Measurements from ENCODE around the gene BDH1. TPM values are rescaled to one million over a fixed set of nuclear protein-coding genes. Genes with fewer than 3 reads are reported as not detected.

The BDH1 gene
- total RNA-seq, 1 experiment from 2014 or later = 7.9 TPM

DNA sequence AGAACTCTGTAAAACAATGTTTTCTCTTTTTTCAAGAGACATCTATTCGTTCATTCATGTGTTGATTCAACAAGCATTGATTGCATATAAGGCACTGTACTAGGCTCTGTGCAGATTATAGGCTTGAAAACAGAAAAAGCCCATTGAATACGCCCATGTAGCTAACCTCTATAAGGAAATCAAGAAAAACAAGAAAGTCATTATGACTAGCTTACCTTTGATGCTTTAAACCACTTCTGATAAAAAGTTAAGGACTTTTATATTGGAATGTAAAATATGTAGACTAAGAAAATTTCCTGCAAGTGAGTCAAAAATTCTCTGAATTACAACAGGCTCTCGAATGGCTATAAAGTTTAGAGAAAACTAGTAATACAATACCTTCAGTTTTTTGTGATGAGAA, 92.5 kb downstream of the BDH1 start:
- peak overlapping the region; percentile 50 for H3K27ac ChIP-seq
- no peak overlapping the region for H3K4me3 ChIP-seq
- no peaks in the 10 kb centered on the region for H3K9me3 ChIP-seq (replicated peaks)
- DNase-seq (ENCODE audit: low read depth in 1 of 2, low spot score in 2 of 2) = peak in 1 of 2 experiments; percentile 35
- no peaks in the 10 kb centered on the region for H3K36me3 ChIP-seq
- no peaks in the 10 kb centered on the region for H3K27me3 ChIP-seq (replicated peaks)
- H3K4me1 ChIP-seq (replicated peaks) = peaks cover 45% of the 10 kb centered on the region

DNA sequence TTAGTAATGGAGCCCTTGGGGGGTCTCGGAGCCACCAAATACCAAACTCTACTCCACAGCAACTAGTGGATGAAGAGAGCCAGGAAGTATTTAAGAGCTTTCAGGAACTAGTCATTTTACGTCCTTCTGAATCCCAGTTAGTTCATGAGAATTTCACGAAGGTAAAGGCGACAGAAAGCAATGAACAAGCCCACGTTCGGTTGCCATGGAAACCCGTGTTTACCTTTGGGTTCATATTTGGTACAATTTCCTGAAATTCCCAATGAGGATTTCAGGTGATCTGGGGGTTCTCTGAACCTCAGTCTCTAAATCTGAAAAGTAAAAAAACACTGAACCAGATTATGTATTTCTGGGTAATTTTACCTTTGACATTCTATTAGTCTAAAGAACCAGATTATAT, 93.0 kb downstream of the BDH1 start:
- peak overlapping the region; percentile 50 for H3K27ac ChIP-seq
- no peak for DNase-seq (ENCODE audit: low read depth in 1 of 2, low spot score in 2 of 2)
- H3K27me3 ChIP-seq (replicated peaks) = no peaks in the 10 kb centered on the region
- no peaks in the 10 kb centered on the region for H3K9me3 ChIP-seq (replicated peaks)
- H3K4me3 ChIP-seq = no peak overlapping the region
- H3K4me1 ChIP-seq (replicated peaks) = peaks cover 43% of the 10 kb centered on the region
- no peaks in the 10 kb centered on the region for H3K36me3 ChIP-seq

- H3K27me3 ChIP-seq (replicated peaks) = no peaks in the 10 kb centered on the region
Measured at GRCh38 chr3:197460639-197461038, 95.1 kb downstream of the BDH1 start.

GRCh38 chr3:197460002-197460401, 95.8 kb downstream of the BDH1 start:
- Histone ChIP-seq H3K36me3 (no peaks in the 10 kb centered on the region), H3K27ac (no peak overlapping the region), H3K9me3 (replicated peaks) (no peaks in the 10 kb centered on the region), H3K4me3 (no peak overlapping the region), H3K27me3 (replicated peaks) (no peaks in the 10 kb centered on the region), H3K4me1 (replicated peaks) (peaks cover 38% of the 10 kb centered on the region)
- DNase-seq (ENCODE audit: low read depth in 1 of 2, low spot score in 2 of 2) = no peak

More at GRCh38 chr3:197460639-197461038, 95.1 kb downstream of the BDH1 start:
- Histone ChIP-seq H3K4me3 (no peak overlapping the region), H3K27ac (no peak overlapping the region), H3K36me3 (no peaks in the 10 kb centered on the region), H3K9me3 (replicated peaks) (no peaks in the 10 kb centered on the region), H3K4me1 (replicated peaks) (peaks cover 41% of the 10 kb centered on the region)
- no peak for DNase-seq (ENCODE audit: low read depth in 1 of 2, low spot score in 2 of 2)

Other genes starting within 250 kb of the BDH1 start
- gene RUBCN, start 180.9 kb upstream of the BDH1 start, total RNA-seq (2014; rRNA removed; shearing (Covaris generic)) = 7.0 and 10.4 TPM in 2 replicates
- gene FYTTD1, start 193.9 kb upstream of the BDH1 start, total RNA-seq (2014; rRNA removed; shearing (Covaris generic)) = 20.9 and 52.2 TPM in 2 replicates
- 21.2 and 32.2 TPM in 2 replicates for gene LRCH3, start 235.3 kb upstream of the BDH1 start, total RNA-seq (2014; rRNA removed; shearing (Covaris generic))

Data from SJSA1 (cell line).